ENCODE measurements around the gene PLAAT2.

Gene PLAAT2

DNA sequence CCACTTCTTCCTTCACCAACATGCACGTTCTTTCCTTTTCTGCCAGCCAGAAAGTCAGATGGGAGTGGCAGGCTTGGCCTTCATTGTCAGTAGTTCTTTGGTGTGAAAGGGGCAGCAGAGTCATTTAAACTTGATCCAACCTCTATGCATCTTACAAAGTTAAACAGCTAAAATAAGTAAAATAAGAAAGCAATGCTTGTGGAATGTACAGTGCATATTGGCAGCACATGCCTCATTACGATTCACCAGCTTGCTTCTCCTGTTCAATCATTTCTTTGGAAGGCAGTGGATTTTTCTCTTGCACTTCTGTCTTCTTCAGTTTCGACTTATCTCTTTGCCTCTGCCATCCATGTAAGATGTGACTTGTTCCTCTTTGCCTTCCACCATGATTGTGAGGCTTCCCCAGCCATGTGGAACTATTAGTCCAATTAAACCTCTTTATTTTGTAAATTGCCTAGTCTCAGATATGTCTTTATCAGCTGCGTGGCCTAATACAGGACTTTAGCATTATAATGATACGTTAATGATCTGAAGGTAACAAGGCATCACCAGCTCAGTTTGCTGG lies 42.5 kb downstream of the PLAAT2 start:
- no peak for DNase-seq
- Mint-ChIP-seq H3K27me3 (no peaks in the 10 kb centered on the region), H3K4me3 (no peak overlapping the region), H3K4me1 (peaks cover 9% of the 10 kb centered on the region), H3K9me3 (peaks cover 0 to 15% of the 10 kb centered on the region in 2 donors), H3K27ac (no peak overlapping the region)
- no peak for ATAC-seq

DNA sequence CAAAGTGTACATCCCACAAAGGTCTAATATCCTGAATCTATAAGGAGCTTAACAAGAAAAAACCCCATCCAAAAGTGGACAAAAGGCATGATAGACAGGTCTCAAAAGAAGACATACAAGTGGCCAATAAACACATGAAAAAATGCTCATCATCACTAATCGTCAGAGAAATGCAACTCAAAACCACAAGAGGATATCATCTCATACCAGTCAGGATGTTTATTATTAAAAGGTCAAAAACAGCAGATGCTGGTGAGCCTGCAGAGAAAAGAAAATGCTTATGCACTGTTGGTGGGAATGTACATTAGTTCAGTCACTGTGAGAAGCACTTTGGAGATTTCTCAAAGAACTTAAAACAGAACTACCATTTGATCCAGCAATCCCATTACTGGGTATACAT lies 44.6 kb downstream of the PLAAT2 start:
- DNase-seq (no peak), ATAC-seq (no peak)
- no peaks in the 10 kb centered on the region for H3K27me3 Mint-ChIP-seq
- no peak overlapping the region for H3K27ac Mint-ChIP-seq
- peaks cover 0 to 6% of the 10 kb centered on the region in 2 donors for H3K9me3 Mint-ChIP-seq
- H3K4me3 Mint-ChIP-seq = no peak overlapping the region
- peaks cover 9% of the 10 kb centered on the region for H3K4me1 Mint-ChIP-seq

DNA sequence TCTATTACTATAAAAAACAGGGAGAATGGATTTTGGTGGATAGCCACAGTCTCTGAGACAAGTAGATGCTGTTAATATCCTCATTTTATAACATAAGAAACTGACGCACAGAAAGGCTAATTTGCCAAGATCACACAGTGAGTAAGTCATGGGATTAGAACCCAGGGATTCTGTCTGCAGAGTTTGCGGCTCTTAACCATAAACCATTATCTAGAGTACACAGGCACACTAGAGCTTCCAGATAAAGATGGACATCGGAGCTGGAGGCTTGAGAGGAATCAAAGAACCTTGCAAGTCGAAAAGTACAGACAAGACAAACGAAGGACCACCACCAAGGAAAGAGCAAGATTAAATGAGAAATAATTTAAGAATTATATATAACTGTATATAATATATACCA lies 46.0 kb downstream of the PLAAT2 start:
- ATAC-seq (no peak), DNase-seq (no peak)
- no peaks in the 10 kb centered on the region for H3K27me3 Mint-ChIP-seq
- no peak overlapping the region for H3K27ac Mint-ChIP-seq
- H3K4me3 Mint-ChIP-seq = no peak overlapping the region
- peaks cover 9% of the 10 kb centered on the region for H3K4me1 Mint-ChIP-seq
- H3K9me3 Mint-ChIP-seq = no peaks in the 10 kb centered on the region

DNA sequence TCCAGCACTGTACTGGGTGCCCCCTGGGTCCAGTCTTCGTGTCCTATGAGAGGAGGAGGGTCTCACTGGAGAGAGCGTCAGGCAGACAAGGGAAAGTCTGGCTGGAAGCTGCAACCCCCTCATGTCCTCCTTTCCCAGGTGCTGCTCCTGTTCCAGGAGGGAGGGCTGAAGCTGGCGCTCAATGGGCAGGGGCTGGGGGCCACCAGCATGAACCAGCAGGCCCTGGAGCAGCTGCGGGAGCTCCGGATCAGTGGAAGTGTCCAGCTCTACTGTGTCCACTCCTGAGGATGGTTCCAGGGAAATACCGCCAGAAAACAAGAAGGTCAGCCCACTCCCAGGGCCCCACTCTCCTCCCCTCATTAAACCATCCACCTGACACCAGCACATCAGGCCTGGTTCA lies 47.1 kb downstream of the PLAAT2 start:
- H3K4me1 Mint-ChIP-seq = peaks cover 9% of the 10 kb centered on the region
- H3K9me3 Mint-ChIP-seq = no peaks in the 10 kb centered on the region
- ATAC-seq (no peak), DNase-seq (no peak)
- H3K27me3 Mint-ChIP-seq = no peaks in the 10 kb centered on the region
- H3K4me3 Mint-ChIP-seq = no peak overlapping the region
- no peak overlapping the region for H3K27ac Mint-ChIP-seq

DNA sequence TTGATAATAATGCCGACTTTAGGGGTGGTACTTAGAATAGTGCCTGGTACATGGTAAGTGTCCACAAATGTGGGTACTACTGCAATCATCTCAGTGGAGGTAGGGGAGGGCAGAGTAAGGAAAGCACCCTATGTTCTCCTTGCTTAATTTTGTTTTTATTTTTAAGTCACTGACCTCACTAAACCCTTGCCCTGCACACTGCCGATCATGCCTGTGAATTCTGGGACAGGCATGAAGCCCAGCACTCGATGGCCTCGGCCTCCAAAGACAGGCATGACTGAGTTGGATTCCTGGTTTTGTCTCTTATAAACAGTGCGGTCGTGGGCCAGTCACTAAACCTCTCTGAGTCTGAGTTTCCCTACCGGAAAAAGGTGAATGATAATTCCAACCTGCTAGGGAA lies 50.4 kb downstream of the PLAAT2 start:
- Mint-ChIP-seq H3K9me3 (no peaks in the 10 kb centered on the region), H3K27ac (peak overlapping the region in 1 of 2 donors; percentile 57), H3K27me3 (no peaks in the 10 kb centered on the region), H3K4me3 (no peak overlapping the region), H3K4me1 (no peaks in the 10 kb centered on the region)
- no peak for ATAC-seq
- DNase-seq = no peak

DNA sequence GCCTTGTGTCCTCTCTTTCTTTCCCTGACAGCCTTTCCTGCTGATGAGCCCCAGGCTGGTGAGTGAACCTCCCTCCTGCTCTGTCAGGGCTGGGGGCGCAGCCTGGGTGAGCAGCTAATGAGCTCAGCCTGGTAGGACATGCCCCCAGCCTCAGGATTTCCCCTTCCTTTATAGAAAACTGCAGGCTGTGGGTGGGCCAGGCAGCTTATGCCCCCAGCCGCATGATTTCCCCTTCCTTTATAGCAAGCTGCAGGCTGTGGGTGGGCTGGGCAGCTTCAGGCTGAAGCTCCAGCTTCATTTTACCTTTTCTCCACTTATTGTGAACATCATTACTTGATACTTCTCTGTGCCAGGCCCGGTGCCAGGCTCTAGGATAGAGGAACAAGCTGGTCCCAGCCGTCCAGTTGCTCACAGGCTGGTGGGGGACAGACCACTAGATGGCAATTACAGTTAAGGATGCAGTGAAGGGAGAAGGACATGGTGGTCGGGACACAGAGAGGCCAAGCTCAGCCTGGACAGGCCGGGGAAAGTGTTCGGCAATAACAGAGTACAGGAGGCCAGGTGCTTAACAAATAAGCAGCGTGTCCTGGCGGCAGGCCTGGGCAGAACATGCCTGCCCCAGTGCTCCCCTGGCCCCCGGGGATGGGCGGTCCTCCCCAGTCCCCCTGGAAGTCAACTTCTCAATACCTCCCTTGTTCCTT lies 52.0 kb downstream of the PLAAT2 start:
- no peak for DNase-seq
- H3K4me1 Mint-ChIP-seq = peaks cover 11% of the 10 kb centered on the region
- H3K27ac Mint-ChIP-seq = peak overlapping the region; percentile 27 to 80
- ATAC-seq = no peak
- H3K27me3 Mint-ChIP-seq = peaks cover 10% of the 10 kb centered on the region
- H3K9me3 Mint-ChIP-seq = no peaks in the 10 kb centered on the region
- no peak overlapping the region for H3K4me3 Mint-ChIP-seq

DNA sequence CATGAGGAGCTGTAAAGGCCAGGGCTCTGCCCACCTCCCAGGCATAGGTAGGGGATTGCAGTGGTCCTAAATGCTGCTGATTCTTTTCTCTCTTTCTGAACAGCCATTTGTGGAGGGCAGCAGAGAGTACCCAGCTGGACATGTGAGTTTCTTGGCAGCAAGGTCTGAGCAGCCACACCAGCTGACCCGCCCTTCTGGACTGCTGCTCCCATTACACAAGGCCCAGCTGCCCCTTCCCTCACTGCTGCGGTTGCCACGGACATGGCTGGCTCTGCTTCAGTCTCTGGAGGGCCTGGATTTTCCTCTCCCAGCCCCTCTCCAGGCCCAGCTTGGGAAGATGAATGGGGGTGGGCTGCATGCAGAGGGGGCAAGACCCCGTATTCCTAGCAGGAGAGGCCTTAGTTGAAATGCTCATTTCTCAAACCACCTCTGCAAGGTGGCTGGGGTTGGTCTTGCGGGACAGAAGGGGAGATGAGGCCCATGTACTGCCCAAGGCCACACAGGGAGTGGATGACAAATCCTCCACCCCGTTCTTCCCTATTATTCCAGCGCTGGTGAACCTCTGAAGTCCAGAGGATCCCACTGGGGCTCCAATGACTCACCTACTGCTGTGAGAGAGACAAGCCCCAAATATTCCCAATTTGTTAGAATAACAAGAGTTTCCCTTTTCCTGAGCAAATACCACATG lies 52.7 kb downstream of the PLAAT2 start:
- Mint-ChIP-seq H3K9me3 (no peaks in the 10 kb centered on the region), H3K4me1 (peaks cover 14% of the 10 kb centered on the region), H3K27ac (no peak overlapping the region), H3K27me3 (peaks cover 11% of the 10 kb centered on the region), H3K4me3 (no peak overlapping the region)
- no peak for ATAC-seq
- no peak for DNase-seq

DNA sequence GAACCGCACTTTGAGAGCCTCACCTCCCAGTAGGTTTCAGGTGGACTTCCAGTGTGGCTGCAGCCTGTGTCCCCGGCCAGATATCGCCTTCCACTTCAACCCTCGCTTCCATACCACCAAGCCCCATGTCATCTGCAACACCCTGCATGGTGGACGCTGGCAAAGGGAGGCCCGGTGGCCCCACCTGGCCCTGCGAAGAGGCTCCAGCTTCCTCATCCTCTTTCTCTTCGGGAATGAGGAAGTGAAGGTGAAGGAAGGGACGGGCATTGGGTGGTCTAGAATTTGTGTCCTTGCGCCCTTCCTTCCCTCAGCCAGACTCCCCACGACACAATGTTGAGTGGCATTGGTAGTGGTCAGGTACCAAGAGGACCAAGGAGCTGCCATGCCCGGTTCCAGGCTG lies 54.4 kb downstream of the PLAAT2 start:
- Mint-ChIP-seq H3K27me3 (peaks cover 11% of the 10 kb centered on the region), H3K27ac (no peak overlapping the region), H3K4me1 (peaks cover 14% of the 10 kb centered on the region), H3K9me3 (no peaks in the 10 kb centered on the region), H3K4me3 (no peak overlapping the region)
- DNase-seq (no peak), ATAC-seq (no peak)

DNA sequence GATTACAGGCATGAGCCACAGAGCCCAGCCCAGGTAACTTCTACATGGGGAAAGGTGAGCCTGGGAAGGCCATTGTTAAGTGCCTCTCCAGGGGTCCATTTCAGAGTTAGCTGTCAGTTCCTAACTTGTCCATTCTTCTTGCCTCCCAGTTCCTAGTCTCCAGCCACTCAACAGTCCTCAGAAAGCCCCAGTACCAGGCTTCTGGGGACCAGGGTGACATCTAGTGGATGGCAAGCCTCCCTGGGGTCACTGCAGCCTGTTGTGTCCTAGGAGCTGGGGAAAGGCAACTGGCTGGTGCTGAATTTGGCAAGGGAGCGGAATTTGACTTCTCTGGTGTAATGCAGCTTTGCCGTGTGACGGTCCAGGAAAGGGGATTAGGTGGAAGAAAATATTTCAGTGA lies 55.2 kb downstream of the PLAAT2 start:
- no peak for DNase-seq
- peaks cover 11% of the 10 kb centered on the region for H3K27me3 Mint-ChIP-seq
- H3K4me3 Mint-ChIP-seq = no peak overlapping the region
- ATAC-seq = no peak
- no peak overlapping the region for H3K27ac Mint-ChIP-seq
- peaks cover 14% of the 10 kb centered on the region for H3K4me1 Mint-ChIP-seq
- no peaks in the 10 kb centered on the region for H3K9me3 Mint-ChIP-seq

DNA sequence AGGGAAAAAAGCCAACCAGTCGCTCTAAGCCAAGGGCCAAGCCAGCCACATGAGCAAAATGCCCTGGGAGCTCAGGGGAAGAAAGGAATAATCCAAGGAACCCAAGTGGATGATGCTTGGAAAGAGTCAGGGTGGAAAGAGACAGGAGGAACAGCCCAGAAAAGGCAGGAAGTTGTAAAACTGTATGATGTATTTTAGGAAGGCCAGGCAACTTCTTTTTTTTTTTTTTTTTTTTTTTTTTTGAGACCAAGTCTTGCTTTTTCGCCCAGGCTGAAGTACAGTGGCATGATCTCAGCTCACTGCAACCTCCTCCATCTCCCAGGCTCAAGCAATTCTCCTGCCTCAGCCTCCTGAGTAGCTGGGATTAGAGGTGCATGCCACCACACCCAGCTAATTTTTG lies 55.7 kb downstream of the PLAAT2 start:
- H3K27me3 Mint-ChIP-seq = peaks cover 11% of the 10 kb centered on the region
- no peak overlapping the region for H3K4me3 Mint-ChIP-seq
- H3K9me3 Mint-ChIP-seq = no peaks in the 10 kb centered on the region
- H3K27ac Mint-ChIP-seq = peak overlapping the region in 1 of 2 donors; percentile 60
- H3K4me1 Mint-ChIP-seq = peaks cover 17% of the 10 kb centered on the region
- DNase-seq (no peak), ATAC-seq (no peak)

DNA sequence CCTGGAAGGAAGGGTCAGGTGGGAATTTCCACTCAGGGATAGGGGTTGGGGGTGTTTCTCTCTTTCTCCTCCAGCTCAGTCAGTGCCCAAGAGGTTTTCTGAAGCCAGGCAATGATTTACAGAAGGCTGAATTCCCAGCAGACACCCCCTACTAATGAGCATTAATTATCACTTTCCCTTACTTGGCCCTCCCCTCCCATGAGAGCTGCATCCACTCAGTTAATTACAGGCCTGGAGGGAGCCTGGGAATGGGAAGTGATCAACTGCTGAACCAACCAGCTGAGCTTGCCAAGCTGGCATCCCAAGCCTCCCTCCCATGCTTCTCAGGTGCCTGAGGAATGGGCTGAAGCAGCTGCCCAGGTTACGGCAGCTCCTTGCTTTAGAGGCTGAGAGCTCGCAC lies 56.3 kb downstream of the PLAAT2 start:
- ATAC-seq (no peak), DNase-seq (no peak)
- Mint-ChIP-seq H3K9me3 (peaks cover 0 to 4% of the 10 kb centered on the region in 2 donors), H3K4me1 (peaks cover 23% of the 10 kb centered on the region), H3K27ac (no peak overlapping the region), H3K4me3 (no peak overlapping the region), H3K27me3 (peaks cover 11% of the 10 kb centered on the region)

DNA sequence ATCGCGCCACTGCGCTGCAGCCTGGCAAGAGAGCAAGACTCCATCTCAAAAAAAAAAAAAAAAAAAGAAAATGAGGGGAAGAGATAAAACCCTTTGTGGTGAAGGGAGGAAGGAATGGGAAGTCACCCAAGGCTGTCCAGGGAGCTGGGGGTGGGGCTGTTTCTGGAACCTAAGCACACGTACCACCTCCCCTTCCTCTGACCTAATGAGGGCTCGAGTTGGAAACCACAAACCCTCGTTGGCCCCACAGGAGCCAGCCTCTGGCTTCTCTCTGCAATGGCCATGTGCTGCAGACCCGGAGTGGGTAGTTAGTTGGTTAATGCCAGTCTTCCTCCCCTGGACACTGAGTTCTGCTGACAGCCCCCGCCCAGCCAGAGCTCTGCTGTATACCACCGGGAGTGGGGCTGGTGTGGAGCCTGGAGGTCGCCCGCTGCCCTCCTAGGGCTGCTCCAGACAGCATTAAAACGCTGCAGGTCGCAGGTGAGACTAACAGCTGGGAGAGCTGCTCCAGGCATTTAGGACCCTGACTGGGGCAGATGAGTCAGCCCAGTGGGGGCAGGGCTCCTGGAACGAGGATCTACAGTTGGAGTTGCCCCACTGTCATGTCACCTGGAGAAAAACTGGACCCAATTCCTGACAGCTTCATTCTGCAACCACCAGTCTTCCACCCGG lies 57.2 kb downstream of the PLAAT2 start, which contains the start of gene LGALS12:
LGALS12 (plus strand) TSS at position 228 of the 672 bp plus-strand sequence; CDS start at position 603, 375 bp downstream.
- H3K4me3 Mint-ChIP-seq = no peak within 1 kb of the TSS

DNA sequence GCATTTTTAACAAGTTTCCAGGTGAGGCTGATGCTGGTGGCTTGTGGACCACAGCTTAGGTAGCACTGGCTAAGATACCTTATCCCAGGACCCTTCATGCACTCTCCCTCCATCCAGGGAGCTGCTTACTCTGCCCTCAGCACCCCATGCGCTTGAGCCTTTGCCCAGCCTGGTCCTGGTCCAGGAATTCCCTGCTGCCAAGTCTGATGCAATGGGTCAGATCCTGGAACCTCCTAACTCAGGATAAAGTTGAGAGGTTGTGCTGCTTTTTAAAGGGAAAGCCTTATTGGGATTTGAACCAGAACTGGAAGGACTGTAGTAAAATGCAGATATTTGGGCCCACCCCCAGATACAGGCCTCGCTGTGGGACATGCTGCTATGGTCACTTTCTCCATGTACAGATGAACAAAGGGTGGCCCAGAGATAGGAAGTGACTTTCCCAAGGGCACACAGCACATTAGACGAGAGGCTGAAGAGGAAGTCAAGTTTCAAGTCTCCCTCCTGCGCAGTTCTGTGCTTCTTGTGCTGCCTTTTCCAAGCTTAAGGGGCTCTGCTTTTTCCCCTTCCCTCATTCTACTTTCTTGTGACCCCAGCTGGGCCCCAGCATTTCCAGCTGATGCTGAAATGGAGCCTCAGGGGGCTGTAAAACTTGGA lies 58.1 kb downstream of the PLAAT2 start:
- DNase-seq (no peak), ATAC-seq (no peak)
- peaks cover 23% of the 10 kb centered on the region for H3K4me1 Mint-ChIP-seq
- peaks cover 7 to 14% of the 10 kb centered on the region in 2 donors for H3K9me3 Mint-ChIP-seq
- H3K4me3 Mint-ChIP-seq = no peak overlapping the region
- peaks cover 11% of the 10 kb centered on the region for H3K27me3 Mint-ChIP-seq
- peak overlapping the region in 1 of 2 donors; percentile 29 for H3K27ac Mint-ChIP-seq

More for the DNA sequence above, 57.2 kb downstream of the PLAAT2 start, which contains the start of gene LGALS12:
- ATAC-seq (no peak), DNase-seq (no peak)
- peaks cover 11% of the 10 kb centered on the region for H3K27me3 Mint-ChIP-seq
- peak within 1 kb of the TSS in 1 of 2 donors; percentile 90 for H3K27ac Mint-ChIP-seq
- H3K9me3 Mint-ChIP-seq = peaks cover 0 to 5% of the 10 kb centered on the region in 2 donors
- H3K4me1 Mint-ChIP-seq = peaks cover 23% of the 10 kb centered on the region

DNA sequence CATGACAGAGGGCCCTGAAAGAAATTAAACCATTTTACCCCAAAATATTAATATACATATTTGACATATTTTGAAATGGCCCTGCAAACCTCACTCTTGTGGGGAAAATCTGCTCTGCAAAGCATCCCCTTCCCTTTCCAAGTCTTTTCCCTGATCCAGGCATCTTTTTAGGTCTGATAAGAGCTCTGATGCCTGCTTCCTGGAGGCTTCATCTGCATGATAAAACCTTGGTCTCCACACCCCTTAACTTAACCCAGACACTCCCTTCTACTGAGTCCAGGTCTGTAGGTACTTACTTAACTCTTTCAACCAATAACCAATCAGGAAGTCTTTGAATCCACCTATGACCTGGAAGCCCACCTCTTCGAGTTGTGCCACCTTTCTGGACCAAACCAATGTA lies 59.1 kb downstream of the PLAAT2 start:
- DNase-seq (no peak), ATAC-seq (no peak)
- no peak overlapping the region for H3K27ac Mint-ChIP-seq
- H3K4me3 Mint-ChIP-seq = no peak overlapping the region
- H3K9me3 Mint-ChIP-seq = peaks cover 13 to 23% of the 10 kb centered on the region in 2 donors
- H3K4me1 Mint-ChIP-seq = peaks cover 23% of the 10 kb centered on the region
- peaks cover 11% of the 10 kb centered on the region for H3K27me3 Mint-ChIP-seq

DNA sequence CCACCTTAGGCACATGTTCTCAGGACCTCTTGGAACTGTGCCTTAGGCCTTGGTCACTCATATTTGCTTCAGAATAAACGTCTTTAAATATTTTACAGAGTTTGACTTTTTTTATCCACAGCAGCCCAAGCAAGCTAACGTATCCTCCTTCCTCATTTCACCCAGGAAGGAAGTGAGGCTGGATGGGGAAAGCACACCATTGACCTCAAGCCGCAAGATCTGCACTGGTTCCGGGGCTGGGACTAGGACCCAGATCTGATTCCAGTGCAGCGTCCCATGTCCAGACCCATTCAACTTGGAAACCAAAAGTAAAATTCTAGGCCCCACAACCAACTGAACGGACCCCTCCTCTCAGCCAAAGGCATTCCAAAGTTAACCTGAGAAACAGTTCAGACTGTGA lies 59.7 kb downstream of the PLAAT2 start:
- H3K27me3 Mint-ChIP-seq = peaks cover 13% of the 10 kb centered on the region
- no peak for DNase-seq
- ATAC-seq = no peak

More for the DNA sequence above, 59.7 kb downstream of the PLAAT2 start:
- Mint-ChIP-seq H3K4me1 (peaks cover 23% of the 10 kb centered on the region), H3K4me3 (no peak overlapping the region), H3K27ac (no peak overlapping the region), H3K9me3 (peaks cover 13 to 26% of the 10 kb centered on the region in 2 donors)
